HTR-8/SVneo (cell line): ENCODE measurements around the gene OSBP2.

Source experiments
- DNase-seq: peaks from one replicate; pipeline ENCODE4 v3.0.0; 2011; ENCODE audit warnings: low spot score, mixed read lengths; ENCODE audit not compliant: insufficient read length
- FAIRE-seq: peaks from 2 replicates; lab custom pipeline; 2011; peaks lifted over from hg19 to GRCh38; lab: Jason Lieb, UNC

OSBP2 gene

GRCh38 chr22:30918761-30919160 lies 224.1 kb downstream of the OSBP2 start:
- FAIRE-seq (no peak), DNase-seq (no peak)

GRCh38 chr22:30919973-30920372 lies 225.3 kb downstream of the OSBP2 start:
- FAIRE-seq (no peak), DNase-seq (no peak)

DNA sequence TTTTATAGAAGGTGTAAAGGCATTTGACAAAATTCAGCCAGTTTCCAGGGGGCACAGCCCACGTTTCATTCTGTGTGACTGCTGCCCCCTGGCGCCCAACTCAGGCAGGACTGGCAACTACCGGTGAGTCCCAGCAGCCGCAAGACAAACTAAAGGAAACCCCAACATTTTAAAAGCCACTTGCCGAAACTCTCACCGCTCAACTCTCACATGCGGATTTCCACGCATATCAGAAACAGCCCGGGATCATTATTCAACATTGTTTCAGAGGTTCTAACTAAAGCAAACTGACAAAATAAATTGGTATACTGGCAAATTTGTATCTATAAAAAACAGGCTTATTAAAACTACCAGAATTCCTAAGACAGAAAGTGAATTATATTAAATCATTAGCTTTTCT lies 225.7 kb downstream of the OSBP2 start:
- no peak for FAIRE-seq
- DNase-seq = peak; percentile 64

- FAIRE-seq (no peak), DNase-seq (no peak)
These were observed 226.4 kb downstream of the OSBP2 start for GRCh38 chr22:30921108-30921507.

DNA sequence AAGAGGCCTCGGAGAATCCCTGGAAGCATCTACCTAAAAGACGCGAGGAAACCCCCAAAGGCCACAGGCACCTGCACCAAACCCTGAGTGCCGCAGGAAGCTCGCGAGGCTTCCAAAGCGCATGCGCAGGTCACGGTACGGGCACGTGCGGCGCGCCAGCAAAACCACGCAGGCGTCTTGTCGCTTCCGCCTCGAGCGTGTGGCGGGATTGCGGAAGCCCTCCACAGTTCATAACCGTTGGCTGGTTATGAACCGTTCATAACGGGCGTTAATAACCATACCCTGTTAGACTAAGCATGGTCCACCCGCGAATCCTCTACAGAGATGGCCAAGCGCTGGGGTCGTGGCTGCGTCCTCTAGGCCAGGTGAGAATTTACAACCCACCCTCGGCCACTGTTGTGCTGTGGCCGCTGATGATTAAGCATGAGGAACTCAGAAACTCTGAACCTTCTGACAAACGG lies 227.5 kb downstream of the OSBP2 start:
- no peak for FAIRE-seq

GRCh38 chr22:30923168-30923900 lies 228.7 kb downstream of the OSBP2 start:
- FAIRE-seq (no peak), DNase-seq (no peak)

More for the DNA sequence above, 227.5 kb downstream of the OSBP2 start:
- no peak for DNase-seq

GRCh38 chr22:30925667-30926066 lies 231.0 kb downstream of the OSBP2 start:
- FAIRE-seq = no peak

GRCh38 chr22:30926706-30927105 lies 232.0 kb downstream of the OSBP2 start:
- DNase-seq = no peak
- no peak for FAIRE-seq

More at GRCh38 chr22:30925667-30926066, 231.0 kb downstream of the OSBP2 start:
- DNase-seq = no peak

DNA sequence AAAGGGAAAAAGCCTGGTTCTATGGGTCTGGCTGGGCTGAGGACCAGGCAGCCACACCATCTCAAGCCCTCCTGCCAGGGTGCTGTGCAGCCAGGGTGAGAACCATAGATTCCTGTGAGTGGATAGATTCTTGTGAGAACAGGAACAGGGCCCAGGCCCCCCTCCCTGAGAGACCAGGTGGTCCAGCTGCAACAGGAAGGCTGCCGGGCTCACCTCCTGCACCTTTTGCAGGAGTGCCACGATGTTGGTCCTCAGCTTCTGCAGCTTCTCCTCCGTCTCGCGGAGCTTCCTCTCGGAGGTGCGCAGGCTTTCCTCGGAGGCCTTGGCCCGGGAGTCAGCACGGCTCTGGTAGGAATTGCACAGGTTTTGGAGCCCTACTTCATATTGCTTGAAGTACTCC lies 233.1 kb downstream of the OSBP2 start:
- no peak for FAIRE-seq

GRCh38 chr22:30928401-30928800 lies 233.7 kb downstream of the OSBP2 start:
- FAIRE-seq (no peak), DNase-seq (no peak)

More for the DNA sequence above, 233.1 kb downstream of the OSBP2 start:
- no peak for DNase-seq

- DNase-seq (no peak), FAIRE-seq (no peak)
These were observed 235.6 kb downstream of the OSBP2 start for GRCh38 chr22:30930228-30930627.

DNA sequence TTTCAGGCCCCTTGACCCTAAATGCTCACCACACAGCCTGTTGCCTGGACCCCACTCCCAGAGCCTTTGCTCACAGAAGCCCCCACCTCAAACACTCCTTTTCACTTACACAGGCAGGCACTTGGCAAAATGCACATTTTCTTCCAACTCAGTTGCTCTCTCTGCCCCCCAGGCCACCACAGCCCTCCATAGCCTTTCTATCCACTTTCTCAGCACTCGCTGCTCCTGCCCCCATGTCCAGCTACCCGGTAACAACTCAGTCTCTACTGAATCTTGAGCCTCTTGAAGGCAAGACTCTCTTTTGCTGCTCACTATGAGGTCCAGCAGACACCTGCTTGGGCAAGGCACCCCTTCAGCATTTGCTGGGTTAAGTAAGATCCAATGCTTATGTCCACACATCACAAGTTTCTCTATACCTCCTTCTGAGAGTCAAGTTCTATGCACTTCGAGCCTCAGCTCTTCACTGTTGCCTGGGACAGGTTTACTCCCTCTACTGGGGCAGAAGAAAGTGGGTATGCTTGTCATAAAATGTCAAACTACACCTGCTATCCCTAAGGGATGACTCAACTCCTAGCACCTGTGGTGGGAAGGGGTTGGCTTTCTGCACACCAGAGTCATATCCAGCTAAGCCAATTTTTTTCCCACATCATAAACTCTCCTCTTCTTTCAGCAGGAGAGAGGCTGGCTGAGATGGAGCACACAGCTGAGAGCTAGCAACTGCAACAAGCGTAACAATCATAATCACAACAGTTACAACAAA lies 237.0 kb downstream of the OSBP2 start:
- no peak for FAIRE-seq

DNA sequence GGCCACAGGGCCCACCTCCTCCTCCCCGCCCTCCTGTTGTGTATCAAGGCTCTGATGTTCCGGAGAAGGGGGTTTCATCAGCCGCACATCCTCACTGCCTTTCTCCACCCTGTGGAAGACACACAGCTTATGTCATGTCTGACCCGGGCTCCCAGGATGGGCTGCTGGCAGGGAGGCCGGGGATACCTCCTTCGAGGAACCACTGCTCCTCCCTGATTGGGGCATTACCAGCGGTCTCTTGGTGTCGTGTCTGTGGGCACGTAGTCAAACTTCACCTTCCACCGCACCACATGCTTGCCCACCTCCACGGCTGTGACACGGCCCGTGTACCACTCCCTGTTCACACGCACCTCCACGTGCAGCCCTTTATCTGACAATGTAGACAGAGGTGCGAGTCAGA lies 238.0 kb downstream of the OSBP2 start:
- no peak for FAIRE-seq
- DNase-seq = no peak

More for the DNA sequence above, 237.0 kb downstream of the OSBP2 start:
- no peak for DNase-seq

GRCh38 chr22:30933457-30933856 lies 238.8 kb downstream of the OSBP2 start:
- DNase-seq = no peak
- no peak for FAIRE-seq

- FAIRE-seq (no peak), DNase-seq (no peak)
These were observed 239.4 kb downstream of the OSBP2 start for GRCh38 chr22:30934053-30934452.

- DNase-seq = no peak
- no peak for FAIRE-seq
These were observed 246.2 kb downstream of the OSBP2 start for GRCh38 chr22:30940685-30941362.

DNA sequence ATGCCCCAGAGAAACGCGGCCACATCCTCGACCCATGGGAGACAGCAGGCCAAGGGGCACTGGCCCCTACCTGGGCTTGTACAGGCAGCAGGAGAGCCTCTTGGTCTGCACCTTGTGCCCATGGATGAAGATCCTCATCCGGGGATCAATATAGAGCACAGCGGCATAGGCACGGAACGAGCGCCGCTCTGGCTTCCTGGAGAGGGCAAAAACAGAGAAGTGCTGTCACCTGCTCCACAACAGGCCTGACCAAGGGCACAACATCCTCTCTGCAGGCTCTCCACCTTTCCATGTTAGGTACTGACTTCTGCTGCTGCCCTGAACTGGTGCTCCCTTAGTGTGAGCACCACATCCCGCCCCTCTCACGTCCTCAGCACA lies 246.7 kb downstream of the OSBP2 start:
- DNase-seq = no peak
- no peak for FAIRE-seq

GRCh38 chr22:30943368-30943767 lies 248.7 kb downstream of the OSBP2 start:
- DNase-seq (no peak), FAIRE-seq (no peak)

- FAIRE-seq (no peak), DNase-seq (no peak)
These were observed 250.3 kb downstream of the OSBP2 start for GRCh38 chr22:30944986-30945385.

DNA sequence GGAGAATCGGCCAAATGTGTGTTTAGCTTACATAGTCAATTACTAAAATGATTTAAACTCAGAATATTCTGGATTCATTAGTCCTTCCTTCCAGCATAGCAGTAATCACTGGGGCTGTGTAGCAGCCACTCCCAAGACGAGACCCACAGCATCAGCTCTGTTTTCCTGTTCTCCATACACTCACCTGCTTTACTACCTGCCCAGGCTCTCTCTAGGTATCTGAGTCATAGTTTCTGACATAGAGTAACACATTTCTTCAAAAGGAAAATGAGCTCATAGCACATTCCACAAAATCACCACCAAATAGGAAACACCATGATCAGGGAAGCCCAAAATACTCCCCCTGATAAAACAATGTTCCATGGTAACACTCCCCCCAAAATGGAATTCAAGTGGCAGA lies 251.0 kb downstream of the OSBP2 start:
- no peak for FAIRE-seq

DNA sequence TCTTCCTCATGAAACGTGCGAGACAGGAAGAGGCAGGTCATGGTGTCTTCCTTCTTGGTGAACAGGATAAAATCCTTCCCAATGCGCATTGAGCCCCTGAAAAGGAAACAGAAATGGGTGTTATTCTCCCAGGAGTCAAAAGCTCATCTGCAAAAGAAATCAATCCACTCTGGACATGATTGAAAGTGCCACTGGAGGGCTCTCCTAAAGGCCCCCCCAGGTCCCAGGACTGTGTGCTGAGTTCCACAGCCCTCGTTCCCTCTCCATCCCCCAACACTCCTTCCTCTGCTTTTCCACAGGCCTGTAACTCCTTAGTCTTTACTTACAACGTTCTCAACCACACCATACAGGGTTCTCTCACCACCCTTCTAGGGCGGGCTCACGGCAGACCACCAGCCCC lies 251.7 kb downstream of the OSBP2 start:
- no peak for DNase-seq
- FAIRE-seq = no peak

More for the DNA sequence above, 251.0 kb downstream of the OSBP2 start:
- no peak for DNase-seq
